K562 (cell line): ENCODE results near the gene ABHD16A. TPM values are rescaled to one million over a fixed set of nuclear protein-coding genes. Genes with fewer than 3 reads are reported as not detected.
A peak's percentile ranks its signal among the peaks of the same experiment; 100 is the strongest.

Experiments used
- ATAC-seq: fragments of 200-7000 bp; cut with Tn5 transposase; 3 replicates; pipeline ENCODE4 v1.9.1; 2020; ENCODE audit warnings: moderate library complexity
- BruUV-seq: library from RNA; stranded (reverse); fragments of 400-500 nt; replicated peaks from 2 replicates; lab custom pipeline; 2021; lab: Mats Ljungman, UMichigan
- CTCF ChIA-PET: fragments of 300-600 bp; formaldehyde crosslinking; extraction: SDS; loops from one replicate; lab custom pipeline; 2021; ENCODE audit warnings: low intra/inter-chr PET ratio; lab: Yijun Ruan, JAX
- POLR2A ChIA-PET: fragments of 300-600, 350-650 bp; sonication (Branson Sonifier 250); formaldehyde crosslinking; extraction: SDS; loops from one replicate; lab custom pipeline; 2021; ENCODE audit warnings: antibody characterized with exemption, inconsistent platforms; lab: Yijun Ruan, JAX
- DNase-seq, 4 experiments: peaks; one replicate each; pipeline versions ENCODE4 v3.0.0 to v3.0.0-alpha.2; 2011 to 2018; ENCODE audit warnings: low spot score in 3 of 4, mixed read lengths in 3 of 4; ENCODE audit errors: extremely low read depth in 1 of 4
- FAIRE-seq: peaks from 2 replicates; lab custom pipeline; 2011; peaks lifted over from hg19 to GRCh38; lab: Jason Lieb, UNC
- H2AFZ ChIP-seq: 2 replicates; pipeline ENCODE4 v1.6.0; 2011; ENCODE audit warnings: low read depth, low read length, control low read depth, inconsistent platforms
- H3K27ac ChIP-seq: fragments of 200-600 bp; 3 replicates; pipeline ENCODE4 v1.8.0; 2011; ENCODE audit warnings: low read depth, mild to moderate bottlenecking, control low read depth, inconsistent platforms, low read length, moderate library complexity, mixed read lengths; ENCODE audit errors: extremely low read depth
- H3K27me3 ChIP-seq, 2 experiments: fragments of 300-600 bp in 1 of 2; 2 replicates in 1 of 2; 3 replicates in 1 of 2; pipeline versions ENCODE4 v1.6.0 to v1.8.0; 2011; ENCODE audit warnings: inconsistent platforms in 2 of 2, low read length in 2 of 2, mild to moderate bottlenecking in 1 of 2, mixed read lengths in 1 of 2, moderate library complexity in 1 of 2; ENCODE audit not compliant: control insufficient read depth in 2 of 2, insufficient read depth in 2 of 2
- H3K36me3 ChIP-seq: fragments of 300-600 bp; 3 replicates; pipeline ENCODE4 v1.8.0; 2011; ENCODE audit warnings: mild to moderate bottlenecking, low read length, inconsistent platforms; ENCODE audit not compliant: control insufficient read depth, insufficient read depth
- H3K4me1 ChIP-seq, 2 experiments: fragments of 200-600 bp in 1 of 2; replicated peaks in 1 of 2; 2 replicates in 1 of 2; 3 replicates in 1 of 2; pipeline versions ENCODE4 v1.5.1 to v1.8.0; 2011; ENCODE audit warnings: inconsistent platforms in 2 of 2, low read length in 2 of 2, mild to moderate bottlenecking in 1 of 2, mixed read lengths in 1 of 2, moderate library complexity in 1 of 2; ENCODE audit not compliant: control insufficient read depth in 2 of 2, insufficient read depth in 2 of 2
- H3K4me2 ChIP-seq: 2 replicates; pipeline ENCODE4 v1.6.1; 2011; ENCODE audit warnings: low read length, control low read depth, inconsistent platforms, mixed read lengths; ENCODE audit not compliant: insufficient read depth
- H3K4me3 ChIP-seq: fragments of 200-600 bp; sonication (generic), shearing (Covaris generic); 2 replicates; pipeline ENCODE4 v1.5.1; 2016; ENCODE audit warnings: control low read depth, inconsistent platforms
- H3K79me2 ChIP-seq: fragments of 200-600 bp; 3 replicates; pipeline ENCODE4 v1.8.0; 2011; ENCODE audit warnings: low read length, inconsistent platforms; ENCODE audit not compliant: control insufficient read depth, insufficient read depth
- H3K9ac ChIP-seq, 2 experiments: 2 replicates each; pipeline versions ENCODE4 v1.6.0 to v1.6.1; 2011; ENCODE audit warnings: low read depth in 2 of 2, low read length in 2 of 2, control low read depth in 1 of 2, inconsistent platforms in 1 of 2, mild to moderate bottlenecking in 1 of 2, mixed read lengths in 1 of 2; ENCODE audit not compliant: insufficient read depth in 1 of 2
- H3K9me1 ChIP-seq: one replicate; pipeline ENCODE4 v1.6.0; 2011; ENCODE audit warnings: inconsistent platforms, mild to moderate bottlenecking, low read length, moderate library complexity; ENCODE audit not compliant: control insufficient read depth, insufficient read depth
- H3K9me3 ChIP-seq: replicated peaks from 2 replicates; pipeline ENCODE4 v1.5.1; 2011; ENCODE audit warnings: low read depth, low read length, inconsistent platforms; ENCODE audit not compliant: control insufficient read depth, insufficient read depth
- H4K20me1 ChIP-seq: replicated peaks from 2 replicates; pipeline ENCODE4 v1.6.1; 2011; ENCODE audit warnings: low read length, inconsistent platforms, mixed read lengths; ENCODE audit not compliant: control insufficient read depth, insufficient read depth
- CBFB ChIP-seq: sonication (generic); formaldehyde crosslinking; IDR thresholded peaks from 2 replicates; pipeline ENCODE4 v1.4.0; 2020; ENCODE audit warnings: mild to moderate bottlenecking, missing genetic modification reagents
- CEBPB ChIP-seq: fragments of 450-650 bp; IDR thresholded peaks from 2 replicates; pipeline ENCODE4 v1.6.1; 2016; ENCODE audit warnings: missing genetic modification characterization, missing compliant biosample characterization
- CREB5 ChIP-seq: fragments of 250-450 bp; sonication (Bioruptor Pico); IDR thresholded peaks from 2 replicates; pipeline ENCODE4 v1.5.0; 2020; ENCODE audit warnings: mild to moderate bottlenecking
- HMG20B ChIP-seq: fragments of 250-450 bp; sonication (Bioruptor Pico); IDR thresholded peaks from 2 replicates; pipeline ENCODE4 v1.5.0; 2021; ENCODE audit warnings: mild to moderate bottlenecking
- KLF6 ChIP-seq: fragments of 250-450 bp; sonication (Bioruptor Pico); IDR thresholded peaks from 2 replicates; pipeline ENCODE4 v1.4.0; 2020; ENCODE audit warnings: mild to moderate bottlenecking, moderate library complexity, borderline replicate concordance
- NR2C2 ChIP-seq, 2 experiments: fragments of 200-800 bp in 1 of 2; sonication (Bioruptor generic) in 1 of 2; sonication (generic) in 1 of 2; formaldehyde crosslinking in 1 of 2; IDR thresholded peaks; 2 replicates each; pipeline versions ENCODE4 v1.6.1 to v1.8.0; 2016 to 2022; ENCODE audit warnings: mild to moderate bottlenecking in 1 of 2, missing compliant biosample characterization in 1 of 2, missing genetic modification characterization in 1 of 2, missing genetic modification reagents in 1 of 2
- PHB2 ChIP-seq: fragments of 450-650 bp; IDR thresholded peaks from 2 replicates; pipeline ENCODE4 v1.6.1; 2017; ENCODE audit warnings: low read depth
- POLR2H ChIP-seq: IDR thresholded peaks from 2 replicates; pipeline ENCODE4 v1.6.1; 2016; ENCODE audit warnings: missing genetic modification characterization, low read depth, mild to moderate bottlenecking, control low read depth, missing compliant biosample characterization, moderate library complexity
- PURB ChIP-seq: sonication (generic); formaldehyde crosslinking; IDR thresholded peaks from 2 replicates; pipeline ENCODE4 v1.9.0; 2021; ENCODE audit warnings: low read depth, mild to moderate bottlenecking, missing genetic modification reagents
- RFX5 ChIP-seq: IDR thresholded peaks from 2 replicates; pipeline ENCODE4 v1.6.1; 2011; ENCODE audit warnings: low read depth, mild to moderate bottlenecking, improper control_type of control experiment, low read length
- TAF9B ChIP-seq: fragments of 450-650 bp; IDR thresholded peaks from 2 replicates; pipeline ENCODE4 v1.6.1; 2018; ENCODE audit warnings: mild to moderate bottlenecking; ENCODE audit not compliant: partially characterized antibody
- TOE1 ChIP-seq, 2 experiments: fragments of 450-650 bp in 1 of 2; sonication (generic) in 1 of 2; formaldehyde crosslinking in 1 of 2; IDR thresholded peaks; 2 replicates each; pipeline versions ENCODE4 v1.7.1 to v1.8.0; 2016 to 2022; ENCODE audit warnings: borderline replicate concordance in 2 of 2, mild to moderate bottlenecking in 2 of 2, antibody characterized with exemption in 1 of 2, inconsistent platforms in 1 of 2, low read depth in 1 of 2, missing genetic modification reagents in 1 of 2, moderate library complexity in 1 of 2
- ZNF507 ChIP-seq: conservative IDR thresholded peaks from 2 replicates; pipeline ENCODE4 v1.6.1; 2017; ENCODE audit warnings: missing genetic modification characterization, missing compliant biosample characterization
- WGBS: fragments of 100-300 bp; shearing (Covaris generic); methylation state at CpG from one replicate; pipeline ENCODE4 v1.1.6; 2016; ENCODE audit warnings: low coverage, mixed read lengths; ENCODE audit not compliant: insufficient coverage; ENCODE audit errors: missing lambda C conversion rate; 5-methylcytosine and 5-hydroxymethylcytosine counted together
- in situ Hi-C: fragments of 300-500 bp; cut with MboI; formaldehyde crosslinking; loops from 4 replicates; pipeline ENCODE4 v1.15.0; 2018; ENCODE audit warnings: inconsistent platforms, mixed read lengths
- intact Hi-C: fragments of 100-400 bp; cut with micrococcal nuclease; formaldehyde crosslinking; loops from 2 replicates; pipeline ENCODE4 v1.14.2; 2022
- polyA plus RNA-seq, 8 experiments: library from polyadenylated mRNA; depleted of rRNA in 4 of 8; stranded (reverse) in 5 of 8; unstranded in 3 of 8; fragments of >200 nt; fragmentation: Nextera tagmentation in 2 of 8; fragmentation: Illumina TruSeq in 1 of 8; extraction: Ambion mirVana in 2 of 8; extraction: Trizol in 1 of 8; gene quantifications; 2 replicates each; pipeline versions ENCODE4 v1.2.1 to v1.2.3, GENCODE V29; 2011 to 2014; ENCODE audit warnings: inconsistent platforms in 1 of 8, missing spikeins in 1 of 8
- total RNA-seq, 7 experiments: library from RNA; depleted of rRNA in 6 of 7; stranded (reverse); fragments of >200 nt in 6 of 7; fragmentation: Illumina TruSeq in 2 of 7; extraction: Trizol in 2 of 7; gene quantifications; 2 replicates each; pipeline versions ENCODE4 v1.2.1 to v1.2.3, GENCODE V29; 2011 to 2021; ENCODE audit warnings: low replicate concordance in 1 of 7
- TF ChIP-seq, protein P1 (sequence below): sonication (generic); formaldehyde crosslinking; IDR thresholded peaks from 2 replicates; pipeline ENCODE4 v1.8.0; 2023; ENCODE audit warnings: mild to moderate bottlenecking, missing genetic modification reagents
- TF ChIP-seq, protein P2 (sequence below): fragments of 250-450 bp; sonication (Bioruptor Pico); IDR thresholded peaks from 2 replicates; pipeline ENCODE4 v1.5.1; 2021; ENCODE audit warnings: mild to moderate bottlenecking

Gene ABHD16A
- total and polyA plus RNA-seq, 9 of the 15 experiments (the other 6 are each of a cell fraction or from before 2014, with no cell fraction given) = 25.8 to 120 (median 81.6) TPM

GRCh38 chr6:31736768-31737314 lies 33.7 kb upstream of the ABHD16A start:
- H3K27ac ChIP-seq = peak overlapping the region; percentile 95
- peak overlapping the region; percentile 77 for H3K4me3 ChIP-seq
- CTCF ChIA-PET = no interaction called here
- H3K27me3 ChIP-seq = no peaks in the 10 kb centered on the region
- DNase-seq (peak in 1 of 4 experiments; percentile 55), FAIRE-seq (no peak), ATAC-seq (no peak)
- intact Hi-C loops (loop anchor here (10.0 kb wide), 1 partner anchor 238 kb away; the partner anchor contains the start of gene DXO), in situ Hi-C loops (no loop called here)
- H3K9ac ChIP-seq = peak overlapping the region; percentile 99
- no peaks in the 10 kb centered on the region for H3K9me3 ChIP-seq
- peak overlapping the region; percentile 72 for H2AFZ ChIP-seq
- 16% methylated on average over 10 of the region's 10 CpGs for WGBS
- no peaks in the 10 kb centered on the region for H3K9me1 ChIP-seq
- peaks cover 46 to 54% of the 10 kb centered on the region in 2 experiments for H3K4me1 ChIP-seq
- POLR2A ChIA-PET = interaction anchor here (0.6 to 13.1 kb wide), 26 partner anchors 11 to 348 kb away, joined by 3 to 236 read pairs (median 12); partner anchors contain the start of genes ABHD16A, BAG6, C6orf47 and CSNK2B
- no TSS peak for BruUV-seq
- peak overlapping the region; percentile 100 for H3K4me2 ChIP-seq
- H3K79me2 ChIP-seq = peaks cover 89% of the 10 kb centered on the region
- peaks cover 50% of the 10 kb centered on the region for H3K36me3 ChIP-seq
- peaks cover 24% of the 10 kb centered on the region for H4K20me1 ChIP-seq
- TF ChIP-seq CBFB (CRISPR knock-in tag) = 0 out of 2 replicates have a peak, but pooled peaks have one; percentile 81
- no peak for TF ChIP-seq TOE1 (IDR thresholded peaks at IDR 0.05; ENCODE audit: borderline replicate concordance)
- peak; percentile 48; the same call in 1 of the 2 replicates for TF ChIP-seq TOE1 (CRISPR knock-in tag; IDR thresholded peaks at IDR 0.05; ENCODE audit: borderline replicate concordance, low read depth)
- TF ChIP-seq, protein P1, sequence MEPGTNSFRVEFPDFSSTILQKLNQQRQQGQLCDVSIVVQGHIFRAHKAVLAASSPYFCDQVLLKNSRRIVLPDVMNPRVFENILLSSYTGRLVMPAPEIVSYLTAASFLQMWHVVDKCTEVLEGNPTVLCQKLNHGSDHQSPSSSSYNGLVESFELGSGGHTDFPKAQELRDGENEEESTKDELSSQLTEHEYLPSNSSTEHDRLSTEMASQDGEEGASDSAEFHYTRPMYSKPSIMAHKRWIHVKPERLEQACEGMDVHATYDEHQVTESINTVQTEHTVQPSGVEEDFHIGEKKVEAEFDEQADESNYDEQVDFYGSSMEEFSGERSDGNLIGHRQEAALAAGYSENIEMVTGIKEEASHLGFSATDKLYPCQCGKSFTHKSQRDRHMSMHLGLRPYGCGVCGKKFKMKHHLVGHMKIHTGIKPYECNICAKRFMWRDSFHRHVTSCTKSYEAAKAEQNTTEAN (CRISPR knock-in tag) = 0 out of 2 replicates have a peak, but pooled peaks have one; percentile 40
- no peak for TF ChIP-seq RFX5
- TF ChIP-seq KLF6 (CRISPR knock-in tag) = no peak
- TF ChIP-seq ZNF507 = no peak
- TF ChIP-seq CEBPB (tag) = no peak
- TF ChIP-seq POLR2H = no peak
- no peak for TF ChIP-seq CREB5 (CRISPR knock-in tag)
- TF ChIP-seq HMG20B (CRISPR knock-in tag) = no peak; the same call in 1 of the 2 replicates
- TF ChIP-seq NR2C2 (CRISPR knock-in tag; IDR thresholded peaks at IDR 0.05) = no peak; the same call in 1 of the 2 replicates
- TF ChIP-seq NR2C2 (tag; IDR thresholded peaks at IDR 0.05) = no peak
- no peak for TF ChIP-seq TAF9B
- TF ChIP-seq, protein P2, sequence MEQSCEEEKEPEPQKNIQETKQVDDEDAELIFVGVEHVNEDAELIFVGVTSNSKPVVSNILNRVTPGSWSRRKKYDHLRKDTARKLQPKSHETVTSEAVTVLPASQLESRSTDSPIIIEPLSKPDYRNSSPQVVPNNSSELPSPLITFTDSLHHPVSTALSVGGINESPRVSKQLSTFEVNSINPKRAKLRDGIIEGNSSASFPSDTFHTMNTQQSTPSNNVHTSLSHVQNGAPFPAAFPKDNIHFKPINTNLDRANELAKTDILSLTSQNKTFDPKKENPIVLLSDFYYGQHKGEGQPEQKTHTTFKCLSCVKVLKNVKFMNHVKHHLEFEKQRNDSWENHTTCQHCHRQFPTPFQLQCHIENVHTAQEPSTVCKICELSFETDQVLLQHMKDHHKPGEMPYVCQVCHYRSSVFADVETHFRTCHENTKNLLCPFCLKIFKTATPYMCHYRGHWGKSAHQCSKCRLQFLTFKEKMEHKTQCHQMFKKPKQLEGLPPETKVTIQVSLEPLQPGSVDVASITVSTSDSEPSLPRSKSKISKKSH (CRISPR knock-in tag) = no peak
- no peak for TF ChIP-seq PURB (CRISPR knock-in tag)
- no peak for TF ChIP-seq PHB2
